Panc1 (cell line): ENCODE measurements around the gene MACIR. TPM values are rescaled to one million over a fixed set of nuclear protein-coding genes. Genes with fewer than 3 reads are reported as not detected.

Source experiments
- ATAC-seq: fragments of 200-7000 bp; cut with Tn5 transposase; 2 replicates; pipeline ENCODE4 v1.9.1; 2020; ENCODE audit warnings: mild to moderate bottlenecking, moderate library complexity
- BruUV-seq: library from RNA; stranded (reverse); fragments of 400-500 nt; replicated peaks from 2 replicates; lab custom pipeline; 2021; lab: Mats Ljungman, UMichigan
- CTCF ChIA-PET: fragments of 300-600 bp; sonication (Branson Sonifier 250); formaldehyde crosslinking; loops from one replicate; lab custom pipeline; 2022; ENCODE audit warnings: antibody characterized with exemption; lab: Charles Lee
- POLR2A ChIA-PET: fragments of 300-600 bp; sonication (Branson Sonifier 250); formaldehyde crosslinking; loops from one replicate; lab custom pipeline; 2022; ENCODE audit warnings: antibody characterized with exemption; lab: Charles Lee
- DNase-seq: peaks from one replicate; pipeline ENCODE4 v3.0.0-alpha.2; 2010; ENCODE audit warnings: low read depth, low spot score
- H3K27ac ChIP-seq: 2 replicates; pipeline ENCODE4 v1.5.1; 2011; ENCODE audit warnings: mild to moderate bottlenecking, low read length, inconsistent platforms
- H3K27me3 ChIP-seq: fragments of 200-500 bp; sonication (Bioruptor generic); 2 replicates; pipeline ENCODE4 v1.6.0; 2014; ENCODE audit warnings: low read length, inconsistent platforms; ENCODE audit not compliant: control insufficient read depth, insufficient read depth
- H3K36me3 ChIP-seq: fragments of 200-500 bp; sonication (Bioruptor generic); 2 replicates; pipeline ENCODE4 v1.5.1; 2014; ENCODE audit warnings: inconsistent platforms, mild to moderate bottlenecking, low read length, moderate library complexity; ENCODE audit not compliant: control insufficient read depth, insufficient read depth
- H3K4me1 ChIP-seq: 2 replicates; pipeline ENCODE4 v1.5.1; 2011; ENCODE audit warnings: inconsistent platforms, mild to moderate bottlenecking, low read length, moderate library complexity; ENCODE audit not compliant: control insufficient read depth, insufficient read depth
- H3K4me3 ChIP-seq, 2 experiments: 2 replicates each; pipeline ENCODE4 v1.5.1; 2011 to 2012; ENCODE audit warnings: low read depth in 2 of 2, low read length in 2 of 2, mild to moderate bottlenecking in 2 of 2, inconsistent platforms in 1 of 2, moderate library complexity in 1 of 2
- H3K9me3 ChIP-seq: fragments of 200-500 bp; sonication (Bioruptor generic); 2 replicates; pipeline ENCODE4 v1.5.1; 2014; ENCODE audit warnings: low read depth, mild to moderate bottlenecking, inconsistent platforms, low read length, moderate library complexity; ENCODE audit not compliant: control insufficient read depth, insufficient read depth
- CTCF ChIP-seq: fragments of 450-650 bp; IDR thresholded peaks from 2 replicates; pipeline ENCODE4 v1.5.1; 2017; ENCODE audit warnings: mild to moderate bottlenecking
- POLR2AphosphoS5 ChIP-seq: IDR thresholded peaks from 2 replicates; pipeline ENCODE4 v1.6.1; 2012; ENCODE audit warnings: mild to moderate bottlenecking, low read depth, low read length, moderate library complexity
- REST ChIP-seq, 2 experiments: IDR thresholded peaks; 2 replicates each; pipeline ENCODE4 v1.6.1; 2011 to 2012; ENCODE audit warnings: low read depth in 2 of 2, control low read depth in 1 of 2, low read length in 1 of 2, mild to moderate bottlenecking in 1 of 2, moderate library complexity in 1 of 2; ENCODE audit not compliant: insufficient read depth in 1 of 2
- SIN3A ChIP-seq: IDR thresholded peaks from 2 replicates; pipeline ENCODE4 v1.6.1; 2012; ENCODE audit warnings: low read depth, mild to moderate bottlenecking, low read length, moderate library complexity, borderline replicate concordance; ENCODE audit not compliant: insufficient read depth
- TCF7L2 ChIP-seq: IDR thresholded peaks from 2 replicates; pipeline ENCODE4 v1.6.1; 2011; ENCODE audit warnings: mild to moderate bottlenecking, low read depth, low read length, inconsistent platforms
- in situ Hi-C: cut with HindIII; loops from 2 replicates; pipeline ENCODE4 v1.10.0; 2016; ENCODE audit warnings: low sequenced_read_pairs, low pct_unique_long_range_greater_than_20kb
- intact Hi-C: fragments of 100-400 bp; cut with micrococcal nuclease; formaldehyde crosslinking; loops from one replicate; pipeline ENCODE4 v1.10.0; 2022; ENCODE audit not compliant: unreplicated experiment
- total RNA-seq: library from RNA; stranded (reverse); gene quantifications from one replicate; pipeline ENCODE4 v1.2.1, GENCODE V29; 2021; ENCODE audit not compliant: unreplicated experiment

MACIR gene
- total RNA-seq, 1 experiment from 2014 or later, result 11.0 TPM

GRCh38 chr5:103289024-103289423 lies 30.5 kb downstream of the MACIR start:
- intact Hi-C loops, result no loop called here
- ChIA-PET CTCF (no interaction called here), POLR2A (interaction anchor here (0.6 kb wide), 1 partner anchor 33 kb away, joined by 5 read pairs; no protein-coding TSS in a partner anchor)
- H3K4me1 ChIP-seq, result no peaks in the 10 kb centered on the region; the same call in 1 of the 2 replicates
- TF ChIP-seq REST (IDR thresholded peaks at IDR 0.05; ENCODE audit: insufficient read depth in 1 of 2, low read depth in 2 of 2, low read length in 1 of 2), result no peak
- TF ChIP-seq CTCF, result no peak
- no peak for TF ChIP-seq SIN3A
- no peak for TF ChIP-seq POLR2AphosphoS5
- no peak for TF ChIP-seq TCF7L2
- in situ Hi-C loops, result no loop called here
- H3K36me3 ChIP-seq, result no peaks in the 10 kb centered on the region
- BruUV-seq, result no TSS peak
- H3K9me3 ChIP-seq, result no peaks in the 10 kb centered on the region
- no peak overlapping the region for H3K27ac ChIP-seq
- DNase-seq, result no peak
- no peak overlapping the region for H3K4me3 ChIP-seq
- ATAC-seq, result no peak
- no peaks in the 10 kb centered on the region for H3K27me3 ChIP-seq

- CTCF ChIA-PET, result no interaction called here
- no peak overlapping the region for H3K4me3 ChIP-seq
- DNase-seq, result no peak
- no peaks in the 10 kb centered on the region; the same call in 1 of the 2 replicates for H3K4me1 ChIP-seq
- no peaks in the 10 kb centered on the region for H3K27me3 ChIP-seq
- POLR2A ChIA-PET, result no interaction called here
- H3K9me3 ChIP-seq, result no peaks in the 10 kb centered on the region
- no peaks in the 10 kb centered on the region for H3K36me3 ChIP-seq
- no TSS peak for BruUV-seq
- intact Hi-C loops (no loop called here), in situ Hi-C loops (no loop called here)
- TF ChIP-seq REST (IDR thresholded peaks at IDR 0.05; ENCODE audit: insufficient read depth in 1 of 2, low read depth in 2 of 2, low read length in 1 of 2), result no peak
- no peak for TF ChIP-seq SIN3A
- TF ChIP-seq CTCF, result no peak
- no peak for ATAC-seq
- no peak overlapping the region for H3K27ac ChIP-seq
These were observed 32.3 kb downstream of the MACIR start for GRCh38 chr5:103290846-103291245.
